OCI-LY1 (cell line): ENCODE results near the gene BMPER.

ENCODE experiments used
- EZH2 ChIP-seq: fragments of 200-600 bp; sonication (generic), shearing (Covaris generic); IDR thresholded peaks from 2 replicates; pipeline ENCODE4 v1.8.0; 2017; ENCODE audit warnings: borderline replicate concordance, mixed run types, mild to moderate bottlenecking, antibody characterized with exemption, low read length, moderate library complexity, mixed read lengths
- TF ChIP-seq, protein P1 (sequence below): fragments of 200-600 bp; sonication (generic), shearing (Covaris generic); IDR thresholded peaks from 2 replicates; pipeline ENCODE4 v1.5.1; 2017; ENCODE audit warnings: mild to moderate bottlenecking, antibody characterized with exemption, low read length, moderate library complexity, mixed read lengths

- TF ChIP-seq, protein P1, sequence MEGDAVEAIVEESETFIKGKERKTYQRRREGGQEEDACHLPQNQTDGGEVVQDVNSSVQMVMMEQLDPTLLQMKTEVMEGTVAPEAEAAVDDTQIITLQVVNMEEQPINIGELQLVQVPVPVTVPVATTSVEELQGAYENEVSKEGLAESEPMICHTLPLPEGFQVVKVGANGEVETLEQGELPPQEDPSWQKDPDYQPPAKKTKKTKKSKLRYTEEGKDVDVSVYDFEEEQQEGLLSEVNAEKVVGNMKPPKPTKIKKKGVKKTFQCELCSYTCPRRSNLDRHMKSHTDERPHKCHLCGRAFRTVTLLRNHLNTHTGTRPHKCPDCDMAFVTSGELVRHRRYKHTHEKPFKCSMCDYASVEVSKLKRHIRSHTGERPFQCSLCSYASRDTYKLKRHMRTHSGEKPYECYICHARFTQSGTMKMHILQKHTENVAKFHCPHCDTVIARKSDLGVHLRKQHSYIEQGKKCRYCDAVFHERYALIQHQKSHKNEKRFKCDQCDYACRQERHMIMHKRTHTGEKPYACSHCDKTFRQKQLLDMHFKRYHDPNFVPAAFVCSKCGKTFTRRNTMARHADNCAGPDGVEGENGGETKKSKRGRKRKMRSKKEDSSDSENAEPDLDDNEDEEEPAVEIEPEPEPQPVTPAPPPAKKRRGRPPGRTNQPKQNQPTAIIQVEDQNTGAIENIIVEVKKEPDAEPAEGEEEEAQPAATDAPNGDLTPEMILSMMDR, result no peak
- TF ChIP-seq EZH2, result no peak
These were observed 276.1 kb downstream of the BMPER start for GRCh38 chr7:34181271-34181958.
